Thyroid gland (tissue), 4 donors: ENCODE data around the gene WDR37.

Experiments used
- CTCF ChIP-seq, 6 experiments: fragments of 200-600 bp in 3 of 6; fragments of 450-650 bp in 3 of 6; sonication (generic) in 3 of 6; IDR thresholded peaks; one replicate each; pipeline ENCODE4 v1.5.1; 2016 to 2019; ENCODE audit warnings: antibody characterized with exemption in 6 of 6, mild to moderate bottlenecking in 2 of 6, inconsistent platforms in 1 of 6, moderate library complexity in 1 of 6
- POLR2A ChIP-seq, 2 donors: fragments of 450-650 bp; IDR thresholded peaks; one replicate each; pipeline ENCODE4 v1.6.1; 2017; ENCODE audit warnings: antibody characterized with exemption in 2 of 2, mild to moderate bottlenecking in 2 of 2, moderate library complexity in 1 of 2

- no peak for TF ChIP-seq CTCF (IDR thresholded peaks at IDR 0.05)
- TF ChIP-seq POLR2A (IDR thresholded peaks at IDR 0.05) = no peak
Observed at GRCh38 chr10:1178506-1178905, 122.3 kb downstream of the WDR37 start.
